NCI-H2196 treated with DMSO at 0.1 percent for 48 hours (cell line): Measurements from ENCODE around the gene NR5A2.

Experiments
- DNase-seq: peaks from one replicate; lab custom pipeline; 2025; ENCODE audit not compliant: unreplicated experiment; lab: John Stamatoyannopoulos, UW

Gene NR5A2

DNA sequence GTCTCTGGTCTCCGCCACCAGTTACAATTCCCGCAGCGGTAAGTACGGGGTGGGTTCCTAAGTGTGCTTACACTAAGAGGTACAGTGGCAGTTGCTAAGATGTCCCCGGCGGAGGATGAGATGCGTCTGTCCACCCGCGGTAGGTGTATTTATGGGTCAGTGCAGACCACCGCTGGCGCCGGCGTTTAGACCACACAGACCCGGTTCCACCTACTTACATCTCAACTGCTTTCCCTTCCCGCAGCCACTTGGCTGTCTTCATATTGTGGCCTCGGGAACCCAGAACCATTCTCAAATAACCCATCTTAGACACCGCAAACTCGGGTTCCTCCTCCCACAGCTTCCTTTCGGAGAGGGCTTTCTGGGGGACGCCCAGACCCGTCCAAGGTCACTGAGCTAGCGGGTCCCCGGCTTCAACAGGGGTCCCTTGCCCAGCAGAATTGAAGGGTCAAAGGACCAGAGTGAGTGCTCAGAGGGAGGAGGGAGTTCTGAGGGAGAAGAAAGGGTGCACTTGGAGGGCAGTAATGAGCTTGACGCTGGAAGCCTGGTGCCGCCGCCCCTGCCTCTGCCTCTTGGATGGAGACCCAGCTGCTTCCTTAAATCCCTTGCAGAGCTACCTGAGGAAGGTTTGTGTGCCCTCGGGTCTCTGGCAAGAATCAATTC is 8.6 kb downstream of the NR5A2 start:
- DNase-seq: no peak

DNA sequence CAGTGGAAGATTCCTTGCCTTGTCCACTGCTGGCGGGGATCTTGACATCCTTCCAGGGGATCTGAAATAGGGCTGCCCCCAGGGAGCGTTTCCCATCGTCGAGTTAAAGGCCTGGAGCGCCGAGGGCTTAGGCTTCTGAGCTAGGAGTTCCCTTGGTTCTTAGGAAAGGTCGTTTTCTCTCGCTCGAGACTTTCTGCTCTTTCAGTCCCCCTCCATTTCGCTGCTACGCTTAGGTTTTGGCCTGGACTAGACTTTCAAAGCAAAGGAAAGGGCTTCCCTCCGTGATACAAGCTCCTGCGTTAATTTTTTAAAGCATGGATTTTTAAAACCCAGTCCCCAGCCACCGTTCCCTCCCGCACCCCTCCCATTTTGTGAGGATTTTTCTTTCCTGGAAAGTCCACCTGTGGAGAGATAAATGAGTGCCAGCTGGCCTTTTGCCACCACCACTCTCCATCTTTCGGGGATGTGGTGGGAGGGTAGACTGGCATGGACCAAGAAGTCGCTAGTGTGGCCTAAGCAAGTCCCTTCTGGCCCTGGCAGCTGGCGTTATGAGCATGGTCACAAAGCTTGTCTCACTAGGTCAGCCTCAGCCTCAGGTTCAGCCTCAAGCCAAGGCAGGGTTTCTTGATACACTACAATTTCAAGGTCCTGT is 9.2 kb downstream of the NR5A2 start:
- no peak for DNase-seq

- no peak for DNase-seq
Observed at GRCh38 chr1:200037501-200037900, 10.0 kb downstream of the NR5A2 start.

DNA sequence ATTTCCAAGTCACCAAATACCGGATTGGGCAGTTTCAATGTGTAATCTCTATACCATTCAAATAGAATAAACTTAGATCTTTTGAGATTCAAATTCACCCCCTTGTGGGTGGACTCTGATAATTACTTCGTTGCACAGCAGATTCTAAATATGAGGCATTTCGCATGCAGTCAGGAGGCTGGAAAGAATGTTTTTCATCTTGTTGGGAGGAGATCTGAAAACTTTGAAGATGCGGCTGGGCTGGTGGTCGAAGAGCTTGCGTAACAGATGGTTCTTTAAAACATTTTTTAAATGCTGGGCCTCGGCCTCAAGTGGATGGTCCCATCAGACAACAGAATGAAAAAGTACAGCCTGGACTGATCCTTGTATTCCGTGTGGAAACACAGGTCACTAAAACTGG is 10.4 kb downstream of the NR5A2 start:
- no peak for DNase-seq

DNA sequence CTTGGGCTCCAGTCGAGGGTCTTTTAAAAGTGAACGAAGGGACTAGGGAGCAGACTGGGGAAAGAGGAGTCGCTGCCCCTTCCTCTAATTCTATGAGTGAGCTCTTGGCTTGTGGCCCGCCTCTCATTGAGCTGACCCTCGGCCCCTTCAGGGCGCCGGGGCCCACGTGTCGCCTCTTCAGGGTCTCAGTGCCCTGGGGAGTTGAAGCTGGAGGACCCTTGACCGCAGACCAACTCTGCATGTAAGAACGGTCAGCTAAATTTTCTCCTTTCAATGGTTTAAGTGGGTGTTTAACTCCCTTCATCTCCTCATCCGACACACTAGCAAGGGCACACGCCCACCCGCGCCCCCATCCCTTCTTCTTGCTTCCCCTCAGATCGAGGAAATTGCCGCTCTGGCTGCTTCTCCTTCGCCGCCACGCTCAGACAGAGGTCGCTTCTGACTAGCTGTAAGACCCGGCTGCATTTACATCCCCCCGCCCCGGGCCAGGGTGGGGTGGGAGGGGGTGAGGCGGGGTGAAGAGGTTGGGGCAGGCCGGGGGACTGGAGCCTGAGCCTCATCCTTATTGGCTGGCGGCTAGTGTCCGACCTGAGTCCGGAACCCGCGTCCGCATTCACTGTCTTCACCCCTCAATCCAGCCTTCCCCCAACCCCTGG is 10.9 kb downstream of the NR5A2 start:
- DNase-seq: no peak

DNA sequence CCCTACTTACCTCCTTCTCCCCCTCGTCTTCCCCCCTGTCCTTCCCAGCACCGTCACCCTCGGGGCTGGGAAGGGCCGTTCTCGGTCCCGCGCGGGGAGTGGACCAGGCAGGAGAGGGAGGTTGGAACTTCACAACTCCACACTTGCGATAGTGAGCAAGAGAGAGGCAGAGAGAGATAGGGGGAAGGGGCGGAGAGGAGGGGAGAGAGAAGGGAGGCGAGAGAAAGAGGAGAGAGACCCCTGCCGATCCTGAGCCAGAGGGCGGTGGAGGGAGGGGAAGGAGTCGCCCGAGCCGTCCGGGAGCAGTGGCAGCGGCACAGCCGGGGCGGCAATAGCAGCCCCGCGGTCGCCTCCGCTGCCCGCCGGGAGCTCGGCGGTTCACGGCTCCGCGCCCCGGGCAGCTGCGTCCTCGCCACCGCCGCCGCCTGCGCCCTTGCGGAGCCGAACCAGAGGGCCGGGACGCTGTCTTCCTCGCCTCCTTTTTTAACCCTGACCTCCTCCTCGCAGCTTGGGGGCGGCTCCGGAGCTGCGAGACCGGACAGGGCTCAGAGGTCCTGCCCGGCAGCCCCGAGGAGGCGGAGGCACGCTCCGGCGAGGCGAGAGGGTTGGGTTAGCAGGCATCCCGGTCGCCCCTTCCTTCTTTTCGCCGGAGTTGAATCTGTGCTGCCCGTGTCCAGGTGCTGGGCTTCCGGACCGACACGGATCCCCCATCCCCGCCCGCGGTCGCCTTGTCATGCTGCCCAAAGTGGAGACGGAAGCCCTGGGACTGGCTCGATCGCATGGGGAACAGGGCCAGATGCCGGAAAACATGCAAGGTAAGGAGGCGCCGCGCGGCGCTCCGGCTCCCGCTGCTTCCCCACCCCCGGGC is 11.7 kb downstream of the NR5A2 start:
- DNase-seq: no peak

DNA sequence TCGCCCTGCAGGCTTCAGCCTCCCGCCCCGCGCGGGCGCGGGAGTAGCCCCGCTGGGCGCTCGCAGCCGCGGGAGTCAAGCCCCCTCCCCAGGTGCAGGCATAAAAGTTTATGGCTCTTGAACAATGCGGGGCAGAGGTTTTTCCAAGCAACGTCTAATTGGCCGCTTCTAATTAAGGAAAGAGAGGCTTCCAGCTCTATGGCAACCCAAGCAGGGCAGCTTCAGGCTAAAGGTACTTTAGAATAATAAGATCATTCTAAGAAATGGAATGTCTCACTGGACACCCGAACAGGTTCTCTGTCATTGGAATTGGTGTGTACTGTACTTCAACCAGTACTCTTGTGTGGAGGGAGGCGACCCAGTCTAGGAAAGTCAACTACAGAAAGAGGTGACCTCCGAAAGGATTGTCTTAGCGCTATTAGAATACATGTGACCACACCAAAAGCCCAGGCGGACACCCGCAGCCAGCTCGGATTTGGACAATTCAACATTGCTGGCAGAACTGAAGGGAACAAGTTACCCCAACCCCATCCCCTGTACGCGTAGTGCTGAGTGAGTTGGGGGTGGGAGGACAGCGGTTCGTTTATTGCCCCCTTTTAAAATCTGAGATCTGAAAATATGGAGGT is 12.5 kb downstream of the NR5A2 start:
- DNase-seq: no peak

DNA sequence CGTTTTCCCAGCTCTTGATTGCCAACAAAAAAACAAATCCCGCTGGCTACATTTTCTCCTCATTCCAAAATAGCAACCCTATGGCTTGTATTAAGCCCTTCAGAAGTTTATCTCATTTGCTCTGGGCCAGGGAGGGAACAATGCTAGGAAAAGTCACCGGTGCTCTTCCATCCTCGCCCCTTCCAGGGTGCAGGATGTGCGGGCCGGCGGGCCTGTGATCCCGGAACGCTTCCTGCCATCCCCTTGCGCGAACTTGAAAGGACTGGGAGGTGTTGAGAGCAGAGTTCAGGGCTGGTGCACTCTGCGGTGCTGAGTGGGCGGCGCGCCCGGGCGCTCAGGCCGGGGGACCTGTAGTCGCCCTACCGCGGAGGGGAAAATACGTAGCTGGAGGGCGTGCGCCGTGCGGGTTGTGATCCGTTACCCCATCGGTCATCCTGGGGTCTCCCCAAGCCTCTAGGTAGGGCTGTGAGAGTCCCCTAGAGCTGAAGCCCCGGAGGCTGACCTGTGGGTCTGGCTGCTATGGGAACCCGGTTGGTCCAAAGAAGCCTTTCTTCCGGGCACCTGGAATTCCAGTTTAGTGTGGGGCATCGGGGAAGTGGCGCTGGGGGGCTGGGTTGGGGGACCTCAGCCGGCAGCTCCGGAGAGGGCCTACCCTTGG is 13.1 kb downstream of the NR5A2 start:
- DNase-seq: no peak

- DNase-seq: no peak
Observed at GRCh38 chr1:200041337-200042118, 14.0 kb downstream of the NR5A2 start.

GRCh38 chr1:200042119-200042551 is 14.6 kb downstream of the NR5A2 start:
- no peak for DNase-seq

DNA sequence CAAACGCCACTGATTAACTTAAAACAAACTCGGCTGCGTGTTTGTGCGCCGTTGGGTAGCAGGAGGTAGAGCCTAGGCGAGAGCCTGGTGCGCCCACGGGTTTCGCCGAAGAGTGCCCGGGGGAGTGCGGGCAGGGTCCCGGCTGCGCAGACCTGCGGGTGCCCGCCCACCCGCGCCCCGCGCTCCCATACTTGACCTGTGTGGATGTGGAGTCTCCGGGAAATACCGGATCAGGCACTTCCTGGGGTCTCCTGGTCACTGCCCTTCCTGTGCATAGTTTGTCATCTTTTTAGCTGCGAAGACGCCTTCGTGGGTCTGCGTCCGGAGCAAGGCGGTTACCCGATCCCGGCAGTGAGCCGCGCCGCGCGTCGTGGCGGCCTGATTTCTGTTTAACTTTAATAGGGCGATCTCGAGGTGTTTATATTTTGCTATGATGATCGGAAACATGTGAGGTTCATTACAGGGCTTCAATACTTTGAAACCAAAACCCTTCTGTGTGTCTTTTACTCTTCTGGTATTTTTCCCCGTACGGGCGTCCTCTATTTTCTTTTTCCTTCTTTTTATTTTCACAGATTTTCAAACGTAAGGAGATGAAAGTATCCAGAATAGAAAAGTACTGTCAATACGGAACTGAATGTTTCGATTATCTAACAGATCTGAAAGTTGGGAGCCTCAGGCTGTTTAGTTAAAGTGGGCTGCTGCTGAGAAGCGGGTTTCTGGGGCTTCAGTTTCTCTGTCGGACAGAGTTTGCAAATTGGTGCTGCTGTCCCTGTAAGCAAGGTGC is 15.2 kb downstream of the NR5A2 start:
- no peak for DNase-seq

DNA sequence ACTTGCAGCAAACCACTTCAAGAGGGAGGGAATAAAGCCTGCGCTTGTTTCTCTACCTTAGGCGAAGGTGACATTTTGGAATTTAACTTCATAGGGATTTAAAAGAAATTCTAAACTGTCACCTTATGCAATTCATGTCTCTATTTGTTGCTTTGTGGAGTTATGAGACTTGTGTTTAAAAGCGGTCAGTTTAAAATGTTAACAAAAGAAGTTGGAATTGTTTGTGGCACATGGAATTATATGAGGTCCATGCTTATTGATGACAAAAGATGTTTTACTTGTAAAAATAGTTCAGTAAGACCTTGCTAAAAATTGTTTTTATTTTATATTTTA is 15.8 kb downstream of the NR5A2 start:
- no peak for DNase-seq

- no peak for DNase-seq
Observed at GRCh38 chr1:200046115-200046514, 18.6 kb downstream of the NR5A2 start.

GRCh38 chr1:200048244-200048643 is 20.7 kb downstream of the NR5A2 start:
- no peak for DNase-seq

DNA sequence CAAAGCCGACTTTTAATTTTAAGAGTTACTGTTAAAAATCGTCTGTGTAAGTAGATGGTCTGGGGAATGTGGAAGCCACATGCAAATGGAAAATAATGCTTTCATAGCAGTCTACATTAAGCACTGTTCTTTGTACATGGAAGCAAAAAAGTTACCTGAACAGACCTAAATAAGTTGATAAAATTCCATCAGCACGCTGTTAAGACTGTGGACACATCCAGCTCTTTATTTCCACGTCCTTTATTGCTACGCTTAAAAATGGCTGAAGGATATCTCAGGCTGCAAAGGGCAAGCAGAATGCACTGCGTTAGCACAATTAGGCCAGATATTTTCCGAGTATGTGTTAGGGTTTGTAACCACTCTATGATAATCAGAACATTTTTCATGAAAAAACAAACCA is 22.3 kb downstream of the NR5A2 start:
- no peak for DNase-seq

GRCh38 chr1:200051620-200052019 is 24.1 kb downstream of the NR5A2 start:
- DNase-seq: no peak

DNA sequence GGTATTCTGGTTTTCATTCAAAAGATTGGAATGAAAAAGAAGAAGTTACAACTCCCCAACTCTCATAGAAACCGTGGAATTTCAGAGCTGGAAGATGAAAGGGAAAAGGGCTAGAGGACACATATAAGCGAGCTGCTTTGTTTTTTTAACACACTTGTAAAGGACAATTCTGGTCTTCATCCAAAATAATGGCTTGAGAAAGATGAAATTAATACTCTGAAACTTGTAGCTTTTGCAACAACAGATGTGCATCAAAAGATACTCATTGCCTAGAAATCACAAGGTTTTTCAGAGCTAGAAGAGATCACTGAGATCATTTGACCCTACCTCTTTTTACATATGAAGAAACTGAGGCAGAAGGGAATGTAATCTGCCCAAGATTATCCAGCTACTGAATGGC is 25.6 kb downstream of the NR5A2 start:
- no peak for DNase-seq

DNA sequence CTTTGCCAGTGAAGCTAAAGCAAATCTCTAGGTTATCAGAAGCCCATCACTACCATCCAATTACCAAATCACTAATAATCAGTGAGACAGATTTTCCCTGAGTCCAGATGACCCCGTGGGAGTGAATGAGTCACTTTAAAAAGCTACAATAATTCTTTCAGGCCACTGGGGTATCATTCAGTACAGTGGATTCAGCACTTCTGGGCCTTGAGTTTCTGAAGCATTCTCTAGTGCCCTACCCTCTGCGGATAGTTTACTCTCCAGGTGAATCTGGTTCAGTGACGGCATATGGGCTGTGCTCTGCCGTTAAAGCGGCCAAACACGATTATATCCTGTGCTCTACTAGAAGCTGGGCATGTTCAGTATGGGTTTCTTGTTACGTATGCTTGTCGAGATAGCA is 26.1 kb downstream of the NR5A2 start:
- no peak for DNase-seq

- DNase-seq: no peak
Observed at GRCh38 chr1:200058341-200058740, 30.8 kb downstream of the NR5A2 start.
